Stimulated activated naive CD4-positive, alpha-beta T cell (primary cell): ENCODE results near the gene POFUT2.
A peak's percentile ranks its signal among the peaks of the same experiment; 100 is the strongest.
"Not testable (repeated sequence)": the region's sequence is repeated elsewhere in the genome, so short reads cannot be mapped to it uniquely, and the experiment has no call there.

Experiments used
- DNase-seq, 6 experiments: peaks; one replicate each; lab custom pipeline; 2025; lab: John Stamatoyannopoulos, UW

Gene POFUT2

GRCh38 chr21:45310459-45310858 is 22.8 kb upstream of the POFUT2 start:
- no peak for DNase-seq

DNA sequence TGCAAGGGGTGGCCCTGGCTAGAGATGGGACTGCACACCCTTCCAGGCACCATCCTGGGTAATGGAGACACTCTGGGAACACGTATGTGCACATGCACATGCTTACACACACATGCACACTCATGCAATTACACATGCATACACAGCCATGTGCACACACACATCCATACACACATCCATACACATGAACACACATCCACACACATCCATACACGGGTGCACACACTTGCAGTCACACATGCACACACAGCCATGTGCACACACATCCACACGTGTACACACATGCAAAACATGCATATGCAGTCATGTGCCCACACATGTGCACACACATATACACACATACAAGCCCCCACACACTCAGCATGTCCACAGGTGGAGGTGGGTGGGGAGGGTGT is 22.3 kb upstream of the POFUT2 start:
- no peak for DNase-seq

DNA sequence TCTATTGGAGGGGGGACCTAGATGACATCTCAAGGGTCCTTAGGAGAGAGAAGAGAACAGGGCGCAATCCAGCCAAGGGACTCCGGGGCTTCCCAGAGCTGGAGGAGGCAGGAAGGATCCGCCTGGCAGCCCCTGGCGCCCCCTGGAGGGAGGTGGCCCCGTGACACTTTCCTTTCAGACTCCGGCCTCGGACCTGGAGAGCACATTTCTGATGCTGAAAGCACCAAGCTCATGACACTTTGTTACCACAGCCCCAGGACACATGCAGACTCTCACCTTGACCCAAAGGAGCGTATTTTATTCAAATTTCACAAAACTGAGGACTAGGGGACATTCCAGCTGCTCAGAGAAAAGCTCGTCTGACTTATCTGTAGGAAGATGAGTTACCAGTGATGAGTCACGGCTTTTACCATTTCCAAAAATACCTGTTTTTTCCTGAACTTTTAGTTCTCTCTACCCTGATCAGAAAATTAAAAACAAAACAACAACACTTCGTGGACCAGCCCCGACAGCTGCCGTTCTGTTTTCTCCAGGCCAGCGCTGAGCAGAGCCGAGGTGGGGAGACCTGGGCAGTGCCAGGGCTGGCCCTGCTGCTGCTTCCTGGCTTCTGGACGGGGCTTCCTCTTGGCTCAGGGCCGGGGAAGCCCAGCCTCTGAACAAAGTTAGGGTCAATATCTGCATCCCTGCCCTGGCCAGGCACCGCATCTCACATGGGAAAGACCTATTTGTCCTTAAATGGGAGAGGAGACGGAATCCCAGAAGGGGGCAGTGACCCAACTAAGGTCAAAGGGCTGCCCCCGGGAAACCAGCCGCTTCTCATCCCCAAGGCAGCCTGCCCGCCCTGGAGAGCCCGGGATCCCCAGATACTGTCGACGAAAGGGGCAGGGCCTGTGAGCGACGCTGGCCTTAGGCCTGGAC is 21.6 kb upstream of the POFUT2 start:
- peak in 3 of 6 experiments; percentile 9 to 19 (median 16) for DNase-seq

GRCh38 chr21:45308194-45309068 is 20.7 kb upstream of the POFUT2 start:
- no peak for DNase-seq

DNA sequence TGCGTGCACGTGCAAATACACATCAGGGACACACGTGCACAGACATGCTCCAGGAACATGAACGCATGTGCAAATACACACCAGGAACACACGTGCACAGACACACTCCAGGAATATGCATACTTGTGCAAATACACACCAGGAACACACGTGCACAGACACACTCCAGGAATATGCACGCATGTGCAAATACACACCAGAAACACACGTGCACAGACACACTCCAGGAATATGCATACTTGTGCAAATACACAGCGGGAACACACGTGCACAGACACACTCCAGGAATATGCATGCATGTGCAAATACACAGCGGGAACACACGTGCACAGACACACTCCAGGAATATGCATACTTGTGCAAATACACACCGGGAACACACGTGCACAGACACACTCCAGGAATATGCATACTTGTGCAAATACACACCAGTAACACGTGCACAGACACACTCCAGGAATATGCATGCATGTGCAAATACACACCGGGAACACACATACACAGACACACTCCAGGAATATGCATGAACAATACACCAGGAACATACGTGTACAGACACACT is 20.0 kb upstream of the POFUT2 start:
- DNase-seq, result not testable (repeated sequence)

GRCh38 chr21:45306832-45307571 is 19.3 kb upstream of the POFUT2 start:
- no peak for DNase-seq

GRCh38 chr21:45306453-45306831 is 18.7 kb upstream of the POFUT2 start:
- DNase-seq, result no peak

- no peak for DNase-seq
Observed at GRCh38 chr21:45305836-45306235, 18.1 kb upstream of the POFUT2 start.

GRCh38 chr21:45304945-45305344 is 17.2 kb upstream of the POFUT2 start:
- DNase-seq, result peak in 1 of 6 experiments; percentile 31

DNA sequence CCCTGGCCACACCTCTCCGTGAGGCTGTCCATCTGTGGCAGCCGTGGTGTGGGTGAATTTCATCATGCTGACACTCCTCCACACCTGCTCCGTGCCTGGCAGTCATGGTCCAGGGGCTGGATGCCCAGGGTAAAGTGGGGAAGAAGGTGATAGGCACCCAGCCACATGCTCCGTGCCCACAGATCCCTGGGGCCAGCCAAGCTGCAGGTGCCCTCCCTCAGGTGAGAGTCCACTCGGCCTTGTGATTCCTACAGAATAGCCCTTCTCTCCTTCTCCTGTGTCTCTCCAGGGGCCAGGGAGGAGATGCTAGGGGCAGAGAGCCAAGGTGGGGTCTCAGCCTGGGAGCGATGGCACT is 16.8 kb upstream of the POFUT2 start:
- DNase-seq, result no peak

DNA sequence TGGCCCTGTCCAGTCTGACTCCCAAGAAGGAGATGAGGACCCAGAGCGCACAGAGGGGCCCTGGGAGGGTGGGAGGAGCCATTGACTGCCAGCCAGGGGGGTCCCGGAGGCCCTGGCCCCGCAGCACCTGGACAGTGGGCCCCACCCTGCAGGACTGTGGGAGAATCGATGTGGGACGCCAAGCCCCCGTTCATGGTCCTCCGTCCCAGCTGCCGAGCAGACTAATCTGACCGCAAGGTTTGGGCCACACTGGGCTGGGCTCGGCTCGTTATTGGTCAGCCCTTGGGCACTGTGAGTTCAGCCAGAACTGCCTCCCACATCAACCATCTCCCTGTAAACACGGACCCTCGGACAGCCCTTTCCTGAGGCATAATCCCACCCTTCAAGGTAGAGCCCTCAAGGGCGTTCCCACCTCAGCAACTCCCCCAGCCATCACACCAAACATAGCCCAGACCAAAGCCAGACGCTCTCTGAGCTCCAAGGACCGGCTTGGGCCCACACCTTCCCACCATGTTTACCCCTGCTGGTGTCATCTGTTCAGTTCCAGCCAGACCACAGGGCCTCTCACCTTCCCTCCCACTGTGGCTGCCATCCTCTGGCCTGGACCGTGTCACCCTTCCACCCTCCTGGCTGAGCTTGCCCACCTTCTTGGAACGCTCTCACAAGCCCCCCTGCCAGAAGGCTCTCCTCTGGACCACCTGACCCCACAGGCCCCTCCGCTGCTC is 16.2 kb upstream of the POFUT2 start:
- no peak for DNase-seq

- no peak for DNase-seq
Observed at GRCh38 chr21:45303091-45303615, 15.5 kb upstream of the POFUT2 start.

DNA sequence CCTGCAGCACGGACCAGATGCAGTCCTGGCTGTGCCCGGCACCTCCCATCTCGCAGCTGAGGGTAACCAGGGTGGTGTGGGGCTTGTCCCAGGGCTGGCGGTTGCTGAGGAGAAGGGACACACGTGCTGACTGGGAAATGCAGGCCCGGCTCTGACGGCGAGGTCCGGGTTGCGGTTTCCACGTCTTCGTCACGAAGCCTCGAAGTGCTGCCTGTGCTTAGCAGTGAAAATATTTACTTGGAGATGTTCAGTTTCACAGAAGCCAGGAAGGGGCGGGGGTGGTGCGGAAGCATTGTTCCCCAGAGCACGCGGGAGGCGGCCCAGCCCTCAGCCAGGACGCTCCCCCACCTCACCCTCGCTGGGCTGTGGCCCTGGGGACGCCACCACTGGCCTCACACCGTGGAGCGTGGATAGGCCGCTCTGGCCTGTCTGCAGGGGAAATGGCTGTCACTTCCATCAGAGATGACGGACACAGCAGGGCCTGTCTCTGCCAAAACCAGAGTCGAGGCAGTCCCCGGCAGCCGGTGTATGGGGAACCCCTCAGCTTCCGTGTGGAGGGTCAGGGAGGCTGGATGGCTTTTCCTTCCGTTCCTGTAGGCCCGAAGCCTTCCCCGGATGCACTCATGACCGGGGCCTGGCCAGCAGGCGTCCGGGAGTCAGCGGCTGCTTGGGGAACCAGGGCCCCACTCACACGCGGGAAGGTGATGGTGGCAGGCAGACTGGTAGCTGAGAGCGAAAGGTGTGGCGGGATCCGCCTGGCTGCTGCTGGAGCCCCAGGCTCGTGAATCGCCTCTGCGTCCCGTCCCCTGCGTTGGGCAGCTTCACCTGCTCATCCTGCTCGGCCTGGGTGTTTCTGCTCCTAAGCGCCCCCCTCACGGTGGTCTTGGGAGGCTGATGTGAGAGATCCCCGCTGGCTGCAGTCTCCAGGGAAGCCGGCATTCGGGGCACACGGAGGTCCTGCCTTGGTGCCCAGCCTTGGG is 14.7 kb upstream of the POFUT2 start:
- peak; percentile 42 to 77 (median 54) for DNase-seq

- no peak for DNase-seq
Observed at GRCh38 chr21:45301521-45302081, 13.9 kb upstream of the POFUT2 start.

GRCh38 chr21:45300786-45301520 is 13.3 kb upstream of the POFUT2 start:
- no peak for DNase-seq

DNA sequence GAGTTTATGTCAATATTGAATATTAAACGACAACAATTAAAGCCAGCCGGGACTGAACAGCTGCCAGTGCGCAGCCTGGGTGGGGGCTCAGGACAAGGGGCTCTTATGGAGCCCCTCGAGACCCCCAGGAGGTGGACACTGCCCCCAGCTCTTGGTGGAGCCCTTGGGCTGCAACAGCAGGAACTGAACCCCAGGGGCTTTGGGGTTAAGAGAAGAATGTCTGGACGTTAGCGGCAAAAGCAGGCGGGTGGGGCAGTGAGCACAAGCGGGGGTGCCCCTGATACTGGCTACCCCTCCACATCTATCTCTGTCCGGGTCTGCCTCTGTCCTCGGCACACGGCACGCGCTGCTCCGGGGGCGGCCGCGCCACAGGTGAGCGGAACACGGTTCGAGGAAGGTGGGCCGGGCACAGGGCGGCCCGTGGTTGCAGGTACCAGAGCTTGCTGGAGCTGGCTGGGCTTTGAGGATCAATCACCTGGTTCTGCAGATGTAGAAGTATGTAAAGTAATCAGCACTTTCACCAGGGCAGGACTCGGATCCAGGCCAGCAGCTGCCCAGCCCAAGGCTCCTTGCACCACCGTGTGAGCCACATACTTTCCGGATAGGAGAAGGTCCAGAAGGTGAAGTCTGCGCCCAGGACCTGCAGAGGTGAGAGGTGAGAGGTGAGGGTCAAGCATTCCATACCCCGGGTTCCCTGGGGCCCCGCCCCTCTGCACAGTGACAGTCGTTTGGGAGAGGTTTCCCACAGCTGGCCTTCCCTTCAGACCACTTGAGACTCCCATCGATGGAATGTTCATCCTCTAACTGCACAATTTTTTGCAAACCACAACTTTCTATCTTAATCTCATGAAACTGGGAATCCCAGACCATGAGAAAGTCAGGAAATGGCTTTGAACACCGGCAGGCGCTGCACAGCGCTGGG is 12.4 kb upstream of the POFUT2 start:
- DNase-seq, result no peak

DNA sequence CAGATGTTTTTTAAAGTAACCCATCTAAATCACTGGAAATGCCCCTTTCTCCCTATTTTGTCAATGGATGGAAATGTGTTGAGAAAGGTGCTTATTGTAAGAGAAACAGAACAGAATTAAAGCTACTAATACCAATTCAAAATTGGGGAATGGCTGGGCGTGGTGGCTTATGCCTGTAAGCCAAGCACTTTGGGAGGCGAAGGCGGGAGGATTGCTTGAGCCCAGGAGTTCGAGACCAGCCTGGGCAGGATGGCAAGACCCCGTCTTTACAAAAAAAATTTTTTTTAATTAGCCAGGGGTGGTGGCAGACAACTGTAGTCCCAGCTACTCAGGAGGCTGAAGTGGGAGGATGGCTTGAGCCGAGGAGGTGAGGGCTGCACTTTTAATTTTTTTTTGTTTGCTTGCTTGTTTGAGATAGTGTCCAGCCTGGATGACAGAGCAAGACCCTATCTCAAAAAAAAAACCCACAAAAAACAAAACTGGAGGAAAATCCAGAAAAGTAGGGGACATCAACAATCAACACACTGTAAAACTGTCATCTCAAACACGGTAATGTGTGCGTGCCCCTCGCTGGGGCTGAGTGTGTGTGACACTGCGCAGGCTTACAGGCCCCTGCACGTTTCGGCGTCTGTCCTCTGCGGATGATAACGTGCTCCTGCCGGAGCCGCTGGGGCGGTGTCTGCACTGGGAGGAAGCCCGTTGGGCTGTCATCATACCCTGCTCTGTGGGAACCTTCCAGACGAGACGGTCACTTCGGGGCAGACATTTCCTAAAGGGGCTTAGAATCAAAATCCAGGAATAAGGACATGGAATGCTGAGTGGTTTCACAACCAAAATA is 11.6 kb upstream of the POFUT2 start:
- no peak for DNase-seq
